K562 (cell line): ENCODE measurements around the gene PPFIBP2. TPM values are rescaled to one million over a fixed set of nuclear protein-coding genes. Genes with fewer than 3 reads are reported as not detected.

Experiments
- ATAC-seq: fragments of 200-7000 bp; cut with Tn5 transposase; 3 replicates; pipeline ENCODE4 v1.9.1; 2020; ENCODE audit warnings: moderate library complexity
- BruUV-seq: library from RNA; stranded (reverse); fragments of 400-500 nt; replicated peaks from 2 replicates; lab custom pipeline; 2021; lab: Mats Ljungman, UMichigan
- CTCF ChIA-PET: fragments of 300-600 bp; formaldehyde crosslinking; extraction: SDS; loops from one replicate; lab custom pipeline; 2021; ENCODE audit warnings: low intra/inter-chr PET ratio; lab: Yijun Ruan, JAX
- POLR2A ChIA-PET: fragments of 300-600, 350-650 bp; sonication (Branson Sonifier 250); formaldehyde crosslinking; extraction: SDS; loops from one replicate; lab custom pipeline; 2021; ENCODE audit warnings: antibody characterized with exemption, inconsistent platforms; lab: Yijun Ruan, JAX
- DNase-seq, 4 experiments: peaks; one replicate each; pipeline versions ENCODE4 v3.0.0 to v3.0.0-alpha.2; 2011 to 2018; ENCODE audit warnings: low spot score in 3 of 4, mixed read lengths in 3 of 4; ENCODE audit errors: extremely low read depth in 1 of 4
- FAIRE-seq: peaks from 2 replicates; lab custom pipeline; 2011; peaks lifted over from hg19 to GRCh38; lab: Jason Lieb, UNC
- H2AFZ ChIP-seq: 2 replicates; pipeline ENCODE4 v1.6.0; 2011; ENCODE audit warnings: low read depth, low read length, control low read depth, inconsistent platforms
- H3K27ac ChIP-seq: fragments of 200-600 bp; 3 replicates; pipeline ENCODE4 v1.8.0; 2011; ENCODE audit warnings: low read depth, mild to moderate bottlenecking, control low read depth, inconsistent platforms, low read length, moderate library complexity, mixed read lengths; ENCODE audit errors: extremely low read depth
- H3K27me3 ChIP-seq, 2 experiments: fragments of 300-600 bp in 1 of 2; 2 replicates in 1 of 2; 3 replicates in 1 of 2; pipeline versions ENCODE4 v1.6.0 to v1.8.0; 2011; ENCODE audit warnings: inconsistent platforms in 2 of 2, low read length in 2 of 2, mild to moderate bottlenecking in 1 of 2, mixed read lengths in 1 of 2, moderate library complexity in 1 of 2; ENCODE audit not compliant: control insufficient read depth in 2 of 2, insufficient read depth in 2 of 2
- H3K36me3 ChIP-seq: fragments of 300-600 bp; 3 replicates; pipeline ENCODE4 v1.8.0; 2011; ENCODE audit warnings: mild to moderate bottlenecking, low read length, inconsistent platforms; ENCODE audit not compliant: control insufficient read depth, insufficient read depth
- H3K4me1 ChIP-seq, 2 experiments: fragments of 200-600 bp in 1 of 2; replicated peaks in 1 of 2; 2 replicates in 1 of 2; 3 replicates in 1 of 2; pipeline versions ENCODE4 v1.5.1 to v1.8.0; 2011; ENCODE audit warnings: inconsistent platforms in 2 of 2, low read length in 2 of 2, mild to moderate bottlenecking in 1 of 2, mixed read lengths in 1 of 2, moderate library complexity in 1 of 2; ENCODE audit not compliant: control insufficient read depth in 2 of 2, insufficient read depth in 2 of 2
- H3K4me2 ChIP-seq: 2 replicates; pipeline ENCODE4 v1.6.1; 2011; ENCODE audit warnings: low read length, control low read depth, inconsistent platforms, mixed read lengths; ENCODE audit not compliant: insufficient read depth
- H3K4me3 ChIP-seq: fragments of 200-600 bp; sonication (generic), shearing (Covaris generic); 2 replicates; pipeline ENCODE4 v1.5.1; 2016; ENCODE audit warnings: control low read depth, inconsistent platforms
- H3K79me2 ChIP-seq: fragments of 200-600 bp; 3 replicates; pipeline ENCODE4 v1.8.0; 2011; ENCODE audit warnings: low read length, inconsistent platforms; ENCODE audit not compliant: control insufficient read depth, insufficient read depth
- H3K9ac ChIP-seq, 2 experiments: 2 replicates each; pipeline versions ENCODE4 v1.6.0 to v1.6.1; 2011; ENCODE audit warnings: low read depth in 2 of 2, low read length in 2 of 2, control low read depth in 1 of 2, inconsistent platforms in 1 of 2, mild to moderate bottlenecking in 1 of 2, mixed read lengths in 1 of 2; ENCODE audit not compliant: insufficient read depth in 1 of 2
- H3K9me1 ChIP-seq: one replicate; pipeline ENCODE4 v1.6.0; 2011; ENCODE audit warnings: inconsistent platforms, mild to moderate bottlenecking, low read length, moderate library complexity; ENCODE audit not compliant: control insufficient read depth, insufficient read depth
- H3K9me3 ChIP-seq: replicated peaks from 2 replicates; pipeline ENCODE4 v1.5.1; 2011; ENCODE audit warnings: low read depth, low read length, inconsistent platforms; ENCODE audit not compliant: control insufficient read depth, insufficient read depth
- H4K20me1 ChIP-seq: replicated peaks from 2 replicates; pipeline ENCODE4 v1.6.1; 2011; ENCODE audit warnings: low read length, inconsistent platforms, mixed read lengths; ENCODE audit not compliant: control insufficient read depth, insufficient read depth
- ETV6 ChIP-seq, 3 experiments: fragments of 150-350 bp in 1 of 3; sonication (generic) in 1 of 3; formaldehyde crosslinking in 1 of 3; IDR thresholded peaks; 2 replicates each; pipeline versions ENCODE4 v1.6.1 to v1.8.0; 2014 to 2022; ENCODE audit warnings: borderline replicate concordance in 2 of 3, low read depth in 2 of 3, antibody characterized with exemption in 1 of 3, low read length in 1 of 3, mild to moderate bottlenecking in 1 of 3, missing genetic modification reagents in 1 of 3
- NBN ChIP-seq: fragments of 450-650 bp; IDR thresholded peaks from 2 replicates; pipeline ENCODE4 v1.6.1; 2016; ENCODE audit warnings: low read depth, mild to moderate bottlenecking
- SAFB ChIP-seq: fragments of 200-400 bp; formaldehyde crosslinking; IDR thresholded peaks from 2 replicates; pipeline ENCODE4 v1.6.1; 2017; ENCODE audit warnings: low read depth, low read length, borderline replicate concordance
- ZNF384 ChIP-seq: IDR thresholded peaks from 2 replicates; pipeline ENCODE4 v1.6.1; 2012; ENCODE audit warnings: low read depth, low read length, improper control_type of control experiment
- WGBS: fragments of 100-300 bp; shearing (Covaris generic); methylation state at CpG from one replicate; pipeline ENCODE4 v1.1.6; 2016; ENCODE audit warnings: low coverage, mixed read lengths; ENCODE audit not compliant: insufficient coverage; ENCODE audit errors: missing lambda C conversion rate; 5-methylcytosine and 5-hydroxymethylcytosine counted together
- in situ Hi-C: fragments of 300-500 bp; cut with MboI; formaldehyde crosslinking; loops from 4 replicates; pipeline ENCODE4 v1.15.0; 2018; ENCODE audit warnings: inconsistent platforms, mixed read lengths
- intact Hi-C: fragments of 100-400 bp; cut with micrococcal nuclease; formaldehyde crosslinking; loops from 2 replicates; pipeline ENCODE4 v1.14.2; 2022
- polyA plus RNA-seq, 8 experiments: library from polyadenylated mRNA; depleted of rRNA in 4 of 8; stranded (reverse) in 5 of 8; unstranded in 3 of 8; fragments of >200 nt; fragmentation: Nextera tagmentation in 2 of 8; fragmentation: Illumina TruSeq in 1 of 8; extraction: Ambion mirVana in 2 of 8; extraction: Trizol in 1 of 8; gene quantifications; 2 replicates each; pipeline versions ENCODE4 v1.2.1 to v1.2.3, GENCODE V29; 2011 to 2014; ENCODE audit warnings: inconsistent platforms in 1 of 8, missing spikeins in 1 of 8
- total RNA-seq, 7 experiments: library from RNA; depleted of rRNA in 6 of 7; stranded (reverse); fragments of >200 nt in 6 of 7; fragmentation: Illumina TruSeq in 2 of 7; extraction: Trizol in 2 of 7; gene quantifications; 2 replicates each; pipeline versions ENCODE4 v1.2.1 to v1.2.3, GENCODE V29; 2011 to 2021; ENCODE audit warnings: low replicate concordance in 1 of 7
- TF ChIP-seq, protein P1 (sequence below): fragments of 450-650 bp; formaldehyde crosslinking; IDR thresholded peaks from 2 replicates; pipeline ENCODE4 v1.4.0; 2020; ENCODE audit warnings: mild to moderate bottlenecking, moderate library complexity
- TF ChIP-seq, protein P2 (sequence below): IDR thresholded peaks from 3 replicates; pipeline ENCODE4 v1.6.1; 2011; ENCODE audit warnings: borderline replicate concordance, mild to moderate bottlenecking; ENCODE audit not compliant: insufficient read length, insufficient read depth

Gene PPFIBP2
- total and polyA plus RNA-seq, 9 of the 15 experiments (the other 6 are each of a cell fraction or from before 2014, with no cell fraction given): 0.18 to 3.4 (median 1.2) TPM

DNA sequence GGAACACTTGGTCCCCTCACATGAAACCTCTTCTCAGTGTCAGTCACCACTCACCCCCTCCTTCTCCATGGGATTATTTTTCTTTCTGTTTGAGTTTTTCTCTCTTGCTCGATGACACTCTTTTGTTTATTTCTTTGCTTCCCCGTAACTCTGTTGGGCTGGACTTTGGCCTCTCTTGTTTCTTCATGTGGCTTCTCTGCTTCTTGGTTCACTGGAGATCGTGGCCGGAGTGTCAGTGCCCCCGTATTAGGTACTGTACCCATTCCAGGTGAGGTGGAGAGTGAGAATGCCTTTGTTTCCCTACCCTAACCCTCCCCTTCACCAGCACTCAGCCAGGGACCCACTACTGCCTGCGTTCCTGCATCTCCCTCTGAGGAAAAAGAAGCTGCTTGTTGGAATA is 127.0 kb downstream of the PPFIBP2 start:
- DNase-seq (no peak), FAIRE-seq (no peak)
- CTCF ChIA-PET: no interaction called here

More for the DNA sequence above, 127.0 kb downstream of the PPFIBP2 start:
- H3K27me3 ChIP-seq: peaks cover 0 to 41% of the 10 kb centered on the region in 2 experiments; a peak in 3 of 5 replicates
- TF ChIP-seq SAFB: no peak
- TF ChIP-seq, protein P1, sequence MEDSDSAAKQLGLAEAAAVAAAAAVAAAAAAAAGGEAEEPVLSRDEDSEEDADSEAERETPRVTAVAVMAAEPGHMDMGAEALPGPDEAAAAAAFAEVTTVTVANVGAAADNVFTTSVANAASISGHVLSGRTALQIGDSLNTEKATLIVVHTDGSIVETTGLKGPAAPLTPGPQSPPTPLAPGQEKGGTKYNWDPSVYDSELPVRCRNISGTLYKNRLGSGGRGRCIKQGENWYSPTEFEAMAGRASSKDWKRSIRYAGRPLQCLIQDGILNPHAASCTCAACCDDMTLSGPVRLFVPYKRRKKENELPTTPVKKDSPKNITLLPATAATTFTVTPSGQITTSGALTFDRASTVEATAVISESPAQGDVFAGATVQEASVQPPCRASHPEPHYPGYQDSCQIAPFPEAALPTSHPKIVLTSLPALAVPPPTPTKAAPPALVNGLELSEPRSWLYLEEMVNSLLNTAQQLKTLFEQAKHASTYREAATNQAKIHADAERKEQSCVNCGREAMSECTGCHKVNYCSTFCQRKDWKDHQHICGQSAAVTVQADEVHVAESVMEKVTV (CRISPR knock-in tag): no peak
- TF ChIP-seq ETV6 (IDR thresholded peaks at IDR 0.05; ENCODE audit: borderline replicate concordance in 1 of 2, low read depth in 2 of 2, low read length in 1 of 2): no peak
- no peak for TF ChIP-seq ETV6 (CRISPR knock-in tag; IDR thresholded peaks at IDR 0.05; ENCODE audit: borderline replicate concordance)
- no peak for TF ChIP-seq ZNF384
- no peak for TF ChIP-seq NBN
- TF ChIP-seq, protein P2, sequence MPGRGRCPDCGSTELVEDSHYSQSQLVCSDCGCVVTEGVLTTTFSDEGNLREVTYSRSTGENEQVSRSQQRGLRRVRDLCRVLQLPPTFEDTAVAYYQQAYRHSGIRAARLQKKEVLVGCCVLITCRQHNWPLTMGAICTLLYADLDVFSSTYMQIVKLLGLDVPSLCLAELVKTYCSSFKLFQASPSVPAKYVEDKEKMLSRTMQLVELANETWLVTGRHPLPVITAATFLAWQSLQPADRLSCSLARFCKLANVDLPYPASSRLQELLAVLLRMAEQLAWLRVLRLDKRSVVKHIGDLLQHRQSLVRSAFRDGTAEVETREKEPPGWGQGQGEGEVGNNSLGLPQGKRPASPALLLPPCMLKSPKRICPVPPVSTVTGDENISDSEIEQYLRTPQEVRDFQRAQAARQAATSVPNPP: no peak
- TF ChIP-seq, all 486 proteins: peak for 0
- H3K4me3 ChIP-seq: no peak overlapping the region
- H3K36me3 ChIP-seq: no peaks in the 10 kb centered on the region
- no peak overlapping the region for H3K4me2 ChIP-seq
- no TSS peak for BruUV-seq
- H4K20me1 ChIP-seq: no peaks in the 10 kb centered on the region
- POLR2A ChIA-PET: no interaction called here
- H3K79me2 ChIP-seq: no peaks in the 10 kb centered on the region
- H2AFZ ChIP-seq: no peak overlapping the region
- ATAC-seq: no peak
- H3K9me1 ChIP-seq: no peaks in the 10 kb centered on the region
- intact Hi-C loops (no loop called here), in situ Hi-C loops (no loop called here)
- H3K9me3 ChIP-seq: no peaks in the 10 kb centered on the region
- no peak overlapping the region for H3K9ac ChIP-seq
- no peak overlapping the region for H3K27ac ChIP-seq
- WGBS: 8% methylated on average over 6 of the region's 6 CpGs
- H3K4me1 ChIP-seq: no peaks in the 10 kb centered on the region; a peak in 1 of 5 replicates
